Ammon's horn (tissue), 1 donor: Measurements from ENCODE around the gene COL23A1.

Source experiments
- DNase-seq: peaks from one replicate; pipeline ENCODE4 v3.0.0-alpha.2; 2016; ENCODE audit warnings: low spot score

COL23A1 gene

DNA sequence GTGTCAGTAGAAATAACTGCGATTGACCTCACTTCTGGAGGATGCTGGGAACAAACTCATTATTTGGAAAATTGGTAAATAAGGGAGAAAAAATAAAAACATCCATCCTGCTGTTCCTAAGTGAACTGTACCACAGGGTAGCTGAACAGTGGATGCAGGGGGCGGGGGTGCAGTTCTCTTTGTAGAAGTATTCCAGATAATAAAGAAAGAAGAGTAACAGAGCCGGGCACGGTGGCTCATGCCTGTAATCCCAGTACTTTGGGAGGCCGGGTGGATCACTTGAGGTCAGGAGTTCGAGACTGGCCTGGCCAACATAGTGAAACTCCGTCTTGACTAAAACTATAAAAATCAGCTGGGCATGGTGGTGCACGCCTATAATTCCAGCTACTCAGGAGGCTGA lies 132.1 kb downstream of the COL23A1 start:
- no peak for DNase-seq

GRCh38 chr5:178457471-178457870 lies 132.7 kb downstream of the COL23A1 start:
- DNase-seq, result no peak

- no peak for DNase-seq
Observed at GRCh38 chr5:178455480-178455835, 134.7 kb downstream of the COL23A1 start.

DNA sequence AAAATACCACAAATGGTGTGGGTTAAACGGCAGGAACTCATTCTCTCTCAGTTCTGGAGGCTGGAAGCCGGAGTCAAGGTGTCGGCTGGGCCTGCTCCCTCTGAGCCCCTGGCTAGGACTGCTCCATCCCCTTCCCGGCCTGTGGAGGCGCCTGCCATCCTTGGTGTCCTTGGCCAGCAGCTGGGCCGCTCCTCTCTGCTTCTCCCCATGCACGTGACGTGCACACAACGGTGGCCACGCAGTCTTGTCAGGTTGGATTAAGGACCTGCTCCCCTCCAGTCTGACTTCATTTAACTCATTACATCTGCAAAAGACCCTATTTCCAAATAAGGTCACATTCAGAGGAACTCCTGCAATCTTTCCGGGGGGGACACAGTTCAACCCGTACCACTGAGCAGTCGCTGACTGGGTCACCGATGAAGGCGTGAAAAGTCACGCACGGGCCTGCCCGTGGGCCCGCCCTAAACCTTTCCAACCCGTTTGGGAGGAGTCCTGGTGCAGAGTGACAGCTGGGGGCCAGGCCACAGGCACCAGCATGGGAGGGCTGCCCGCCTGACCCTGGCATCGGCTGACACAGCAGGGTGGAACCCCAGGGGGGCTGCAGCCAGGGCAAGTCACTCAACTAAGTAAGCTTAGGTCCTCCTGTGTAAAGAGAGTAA lies 135.2 kb downstream of the COL23A1 start:
- DNase-seq, result no peak

GRCh38 chr5:178454303-178454702 lies 135.9 kb downstream of the COL23A1 start:
- no peak for DNase-seq

DNA sequence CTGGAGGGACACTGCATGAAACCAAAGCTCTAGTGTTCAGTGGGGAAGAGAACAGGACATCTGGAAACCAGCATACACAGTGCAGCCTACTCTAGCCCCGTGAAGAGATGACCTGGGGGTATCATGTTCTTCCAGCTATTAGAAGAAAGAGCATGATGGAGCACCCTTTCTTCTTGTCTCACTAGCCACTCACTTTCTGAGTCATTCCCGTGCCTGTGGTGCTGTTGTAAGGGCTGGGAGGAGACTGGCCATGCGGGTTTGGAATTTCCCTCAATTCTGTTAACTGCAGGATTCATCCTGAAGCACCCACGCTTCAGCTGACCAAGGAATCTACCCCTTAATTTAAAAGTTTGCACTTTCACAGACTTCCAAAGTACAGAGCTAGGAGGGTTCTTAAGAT lies 137.0 kb downstream of the COL23A1 start:
- no peak for DNase-seq

- DNase-seq, result no peak
Observed at GRCh38 chr5:178450121-178451028, 139.8 kb downstream of the COL23A1 start.

GRCh38 chr5:178449163-178450070 lies 140.8 kb downstream of the COL23A1 start:
- no peak for DNase-seq

GRCh38 chr5:178445534-178445933 lies 144.7 kb downstream of the COL23A1 start:
- no peak for DNase-seq

- no peak for DNase-seq
Observed at GRCh38 chr5:178442405-178443257, 147.6 kb downstream of the COL23A1 start.

DNA sequence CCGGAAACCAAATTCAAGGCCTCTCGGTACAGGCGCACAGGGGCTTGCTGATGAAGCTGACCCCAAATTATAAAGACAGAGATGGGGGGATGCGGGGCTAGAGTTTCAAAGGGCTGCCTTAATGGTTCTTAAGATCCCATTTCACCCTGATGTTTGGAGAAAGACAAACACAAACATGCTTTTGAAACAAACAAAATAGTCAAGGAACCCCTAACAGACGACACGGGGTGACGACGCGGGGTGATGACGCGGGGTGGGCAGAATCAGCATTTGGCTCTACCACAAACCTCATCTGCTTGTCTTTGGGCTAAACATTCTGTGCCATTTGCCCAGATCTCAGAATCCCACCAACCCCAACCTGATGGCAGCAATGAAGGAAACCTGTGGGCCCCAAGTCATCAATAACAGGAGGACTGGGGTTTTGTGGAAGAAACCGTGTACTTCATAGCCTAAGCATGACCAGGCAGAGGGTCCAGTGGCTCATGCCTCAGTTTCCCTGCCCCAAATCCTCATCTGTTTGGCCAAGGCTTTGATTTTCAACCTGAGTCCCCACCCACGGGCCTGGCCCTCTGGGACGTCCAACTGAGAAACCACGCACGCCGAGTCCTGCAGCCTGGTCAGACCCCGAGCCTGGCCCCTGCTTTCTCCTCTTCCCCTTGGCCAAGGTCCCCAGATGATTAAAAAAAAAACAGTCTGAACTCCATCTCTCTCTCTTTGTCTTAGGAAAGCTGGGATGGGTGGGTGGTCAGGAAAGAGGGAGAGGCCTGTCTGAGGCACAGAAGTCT lies 148.5 kb downstream of the COL23A1 start:
- no peak for DNase-seq

GRCh38 chr5:178440181-178440580 lies 150.0 kb downstream of the COL23A1 start:
- no peak for DNase-seq

DNA sequence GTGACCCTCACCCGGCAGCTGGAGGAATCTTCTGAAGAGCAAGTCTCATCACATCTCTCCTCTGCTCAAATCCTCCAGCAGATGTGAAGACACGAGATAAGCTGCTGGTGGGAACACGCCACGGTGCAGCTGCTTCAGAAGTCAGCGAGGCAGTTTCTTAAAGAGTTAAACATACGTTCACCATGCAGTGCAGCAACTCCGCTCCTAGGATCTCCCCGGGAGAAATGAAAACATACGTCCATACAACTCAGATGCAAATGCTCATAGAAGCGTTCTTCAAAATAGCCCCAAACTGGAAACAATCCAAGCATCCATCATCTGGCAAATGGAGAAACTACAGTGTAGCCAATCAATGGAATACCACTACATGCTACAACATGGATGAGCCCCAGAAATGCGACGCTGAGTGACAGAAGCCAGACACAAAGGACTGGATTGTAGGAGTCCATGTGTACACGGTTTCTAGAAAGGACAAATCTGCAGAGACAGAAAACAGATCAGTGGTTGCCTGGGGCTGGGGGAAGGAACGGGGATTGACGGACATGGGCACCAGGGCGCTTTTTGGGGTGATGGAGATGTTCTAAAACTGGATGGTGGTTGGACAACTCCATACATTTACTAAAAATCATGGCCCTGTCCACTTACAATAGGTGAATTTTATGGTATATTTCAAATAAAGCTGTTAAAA lies 150.6 kb downstream of the COL23A1 start:
- no peak for DNase-seq

DNA sequence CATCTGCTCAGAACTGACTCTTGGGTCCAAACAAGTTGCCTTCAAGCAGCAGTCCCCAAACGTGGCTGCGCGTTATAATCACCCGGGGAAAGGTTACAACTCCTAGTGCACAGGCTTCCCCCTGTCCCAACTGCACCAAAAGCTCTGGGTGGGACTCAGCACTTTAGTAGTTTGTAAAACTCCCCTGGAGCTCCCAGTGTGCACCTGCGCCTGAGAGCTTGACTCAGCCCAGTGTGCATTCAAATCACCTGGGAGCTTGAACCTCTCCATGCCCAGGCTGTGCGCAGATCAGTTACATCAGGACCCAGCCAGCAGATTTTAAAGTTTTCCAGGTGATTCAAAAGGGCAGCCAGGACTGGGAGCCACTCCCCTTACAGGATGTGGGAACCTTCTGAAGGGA lies 151.4 kb downstream of the COL23A1 start:
- DNase-seq, result no peak

GRCh38 chr5:178437386-178438075 lies 152.7 kb downstream of the COL23A1 start:
- DNase-seq, result no peak

GRCh38 chr5:178436326-178436940 lies 153.8 kb downstream of the COL23A1 start:
- no peak for DNase-seq

GRCh38 chr5:178435321-178436238 lies 154.6 kb downstream of the COL23A1 start:
- no peak for DNase-seq

DNA sequence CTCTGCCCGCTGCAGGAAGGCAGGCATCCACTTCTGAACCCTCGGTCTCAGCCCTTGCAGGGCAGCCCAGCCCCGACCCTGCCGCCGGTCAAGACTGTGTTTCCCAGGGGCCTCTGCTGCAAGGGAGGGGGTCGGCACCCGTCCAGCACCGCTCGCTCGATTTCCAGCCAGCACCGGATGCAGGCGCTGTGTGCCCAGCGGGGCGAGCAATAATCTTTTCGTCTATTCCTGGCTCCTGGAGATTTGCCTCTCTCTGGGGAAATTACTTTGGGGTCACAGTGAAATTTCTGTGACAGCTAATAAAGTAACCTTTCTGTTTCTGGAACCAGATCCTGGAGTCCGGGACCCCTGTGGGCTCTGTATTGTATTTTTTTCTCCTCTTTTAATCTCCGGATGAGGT lies 155.3 kb downstream of the COL23A1 start:
- peak; percentile 46 for DNase-seq
